ENCODE measurements around the gene MMP1. TPM values are rescaled to one million over a fixed set of nuclear protein-coding genes. Genes with fewer than 3 reads are reported as not detected.

Gene MMP1
- total and polyA plus RNA-seq, 2 of the 13 experiments (the other 11 are each of a cell fraction or from before 2014, with no cell fraction given), result 0.09 to 0.21 TPM

GRCh38 chr11:102767800-102768199, 30.2 kb downstream of the MMP1 start (continued):
- TF ChIP-seq KIAA2018 (CRISPR knock-in tag; IDR thresholded peaks at IDR 0.05; ENCODE audit: borderline replicate concordance), result no peak
- TF ChIP-seq ATF6 (CRISPR knock-in tag; conservative IDR thresholded peaks at IDR 0.05), result no peak

Measured in HepG2 (cell line).